Measurements from ENCODE around the gene NFYA.

The NFYA gene

GRCh38 chr6:41065550-41066026 lies 7.2 kb upstream of the NFYA start:
- TF ChIP-seq CTCF (conservative IDR thresholded peaks at IDR 0.05; ENCODE audit: low read depth) = no peak
- DNase-seq (ENCODE audit: low spot score) = no peak
- ChIA-PET CTCF (interaction anchor here (0.6 kb wide), 1 partner anchor 561 kb away, joined by 3 read pairs; no protein-coding TSS in a partner anchor), POLR2A (ENCODE audit: low non-redundant PET) (no interaction called here)
- no peak overlapping the region for H3K27ac ChIP-seq

- POLR2A ChIA-PET (ENCODE audit: low non-redundant PET) = no interaction called here
- CTCF ChIA-PET = interaction anchor here (0.9 kb wide), 1 partner anchor 354 kb away, joined by 3 read pairs; no protein-coding TSS in a partner anchor
- H3K27ac ChIP-seq = no peak overlapping the region
- peak; percentile 82 for TF ChIP-seq CTCF (conservative IDR thresholded peaks at IDR 0.05; ENCODE audit: low read depth)
- DNase-seq (ENCODE audit: low spot score) = peak; percentile 22
Observed at GRCh38 chr6:41066867-41067304, 5.9 kb upstream of the NFYA start.

DNA sequence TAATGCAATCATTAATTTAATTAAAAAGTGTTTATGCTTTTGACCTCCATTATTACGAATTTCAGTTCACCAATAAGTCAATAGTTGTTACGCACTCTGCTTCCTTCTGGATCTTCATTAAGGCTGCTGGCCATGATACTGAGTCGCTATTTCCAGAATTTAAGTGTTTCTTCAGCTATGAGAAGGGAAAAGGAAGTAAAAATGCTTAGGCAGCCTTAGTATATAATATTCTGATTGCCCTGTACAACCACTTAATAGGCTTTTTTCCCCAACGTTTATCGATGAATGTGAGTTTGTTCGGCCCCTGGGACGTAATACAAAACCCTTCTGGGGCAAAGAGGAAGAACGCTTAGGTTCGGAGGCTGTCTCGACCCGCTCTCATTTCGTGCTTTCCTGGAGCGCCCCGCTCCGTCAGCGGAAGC lies 1.3 kb upstream of the NFYA start:
- ChIA-PET POLR2A (ENCODE audit: low non-redundant PET) (no interaction called here), CTCF (no interaction called here)
- no peak for TF ChIP-seq CTCF (conservative IDR thresholded peaks at IDR 0.05; ENCODE audit: low read depth)
- DNase-seq (ENCODE audit: low spot score) = no peak
- peak overlapping the region; percentile 100 for H3K27ac ChIP-seq

DNA sequence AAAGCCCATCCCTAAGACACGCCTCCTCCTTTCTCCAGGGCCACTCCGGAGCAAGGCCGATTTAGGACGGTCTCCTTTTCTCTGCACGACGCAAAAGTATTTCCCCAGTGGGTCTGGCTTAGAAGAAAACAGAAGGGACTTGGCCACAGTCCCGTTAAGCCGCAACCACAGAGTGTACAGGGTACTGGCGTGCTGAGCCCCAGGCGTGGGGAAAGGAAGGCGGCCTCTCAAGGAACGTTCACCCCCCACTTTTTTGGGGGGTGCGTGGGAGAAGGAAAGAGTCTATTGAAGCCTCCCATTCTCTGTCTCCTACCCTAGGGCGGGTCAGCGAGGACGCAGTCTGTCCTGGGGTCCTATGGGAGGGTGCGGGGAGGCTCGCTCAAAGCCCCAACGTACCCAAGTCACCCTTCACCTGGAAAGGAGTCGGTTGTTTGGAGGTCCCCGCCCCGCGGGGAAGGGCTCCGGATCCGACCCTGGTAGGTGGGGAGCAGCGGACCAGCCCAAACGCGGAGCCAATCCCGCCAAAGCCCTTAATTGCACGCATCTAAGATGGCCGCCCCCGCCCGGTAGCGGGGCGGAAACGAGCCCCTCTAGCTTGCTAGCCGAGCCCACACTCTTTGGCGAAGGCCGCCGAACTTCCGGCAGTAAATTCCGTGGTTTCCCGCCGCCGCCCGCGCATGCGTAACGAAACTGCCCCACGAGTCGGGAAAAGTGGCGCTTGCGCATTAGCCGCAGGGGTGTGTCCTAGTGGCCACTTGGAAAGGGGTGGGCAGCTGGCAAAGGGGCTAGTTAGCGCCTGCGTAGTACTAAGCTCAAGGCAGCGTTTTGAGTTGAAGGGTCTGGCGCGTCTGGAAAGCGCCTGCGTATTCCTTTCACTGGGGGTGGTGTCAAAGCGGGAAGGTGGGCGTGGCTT lies 595 bp upstream of the NFYA start, which contains the start of gene OARD1:
Gene OARD1 (minus strand): TSS at position 434 of the 913 bp plus-strand sequence. CDS start 722 bp downstream, outside the sequence.
- DNase-seq (ENCODE audit: low spot score) = peak; percentile 99
- H3K27ac ChIP-seq = peak within 1 kb of the TSS; percentile 100
- POLR2A ChIA-PET (ENCODE audit: low non-redundant PET) = interaction anchor here (0.6 to 1.1 kb wide), 2 partner anchors 27 to 634 kb away, joined by 3 to 4 read pairs; no protein-coding TSS in a partner anchor
- no peak for TF ChIP-seq CTCF (conservative IDR thresholded peaks at IDR 0.05; ENCODE audit: low read depth)
- CTCF ChIA-PET = interaction anchor here (0.7 kb wide), 2 partner anchors 106 to 1725 kb away, joined by 3 read pairs; no protein-coding TSS in a partner anchor

DNA sequence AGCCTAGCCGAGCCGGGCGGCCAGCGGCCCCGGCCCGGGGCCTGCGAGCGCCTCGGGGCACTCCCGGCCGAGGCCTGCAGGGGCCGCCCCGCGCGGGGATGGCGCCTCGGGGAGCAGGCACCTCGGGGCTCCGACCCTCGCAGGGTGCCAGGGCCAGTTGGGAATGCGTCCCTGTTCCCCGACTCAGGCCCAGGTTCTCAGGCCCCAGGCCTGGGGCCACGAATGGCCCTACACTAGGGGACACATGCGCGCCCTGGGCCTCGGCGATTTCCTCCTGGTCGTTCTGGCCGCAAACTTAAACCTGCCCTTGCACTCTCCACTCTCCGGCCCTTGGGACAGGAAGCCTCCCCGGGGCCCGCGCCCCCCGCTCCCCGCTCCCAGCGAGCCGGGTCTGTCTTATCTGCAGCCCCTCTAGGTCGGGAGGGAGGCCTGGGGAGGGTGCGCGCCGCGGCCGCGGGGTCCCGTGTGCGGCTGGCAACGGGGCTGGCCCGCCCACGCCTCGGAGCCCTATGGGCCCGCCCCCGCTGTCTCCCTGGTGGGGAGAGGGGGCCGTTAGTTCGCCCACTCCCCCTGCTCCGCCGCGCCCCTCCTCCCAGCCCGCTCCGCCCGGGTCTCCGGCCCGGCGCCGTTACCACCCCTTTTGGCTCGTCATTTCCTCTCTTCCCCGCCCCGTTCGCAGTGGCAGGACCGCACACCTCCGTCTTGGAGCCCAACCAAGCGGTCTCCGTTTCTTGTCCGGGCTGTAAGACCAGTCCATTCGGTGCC lies 611 bp downstream of the NFYA start:
- ChIA-PET CTCF (no interaction called here), POLR2A (ENCODE audit: low non-redundant PET) (interaction anchor here (1.1 kb wide), 1 partner anchor 28 kb away, joined by 4 read pairs; no protein-coding TSS in a partner anchor)
- peak overlapping the region; percentile 100 for H3K27ac ChIP-seq
- peak; percentile 81 for DNase-seq (ENCODE audit: low spot score)
- TF ChIP-seq CTCF (conservative IDR thresholded peaks at IDR 0.05; ENCODE audit: low read depth) = peak; percentile 28; the same call in 1 of the 2 replicates
